Stimulated activated CD8-positive, alpha-beta memory T cell treated with anti-CD3 and anti-CD28 coated beads, Interleukin-12 subunit alpha, Interleukin-12 subunit beta, amount 100 ng/mL, for 24 hours (primary cell): ENCODE results near the gene TMCO4.
A peak's percentile ranks its signal among the peaks of the same experiment; 100 is the strongest.

ENCODE experiments used
- DNase-seq: peaks from one replicate; pipeline ENCODE4 v3.0.0-alpha.2; 2020; ENCODE audit errors: extremely low read depth

TMCO4 gene

GRCh38 chr1:19717467-19717866 lies 82.2 kb downstream of the TMCO4 start:
- no peak for DNase-seq

- DNase-seq, result peak; percentile 72
Measured at GRCh38 chr1:19715334-19716203, 84.1 kb downstream of the TMCO4 start.

- DNase-seq, result no peak
Measured at GRCh38 chr1:19712928-19713327, 86.8 kb downstream of the TMCO4 start.

GRCh38 chr1:19710825-19711611 lies 88.7 kb downstream of the TMCO4 start:
- DNase-seq, result no peak

GRCh38 chr1:19709260-19709793 lies 90.4 kb downstream of the TMCO4 start:
- no peak for DNase-seq

GRCh38 chr1:19708567-19709110 lies 91.1 kb downstream of the TMCO4 start:
- no peak for DNase-seq

GRCh38 chr1:19706136-19706535 lies 93.6 kb downstream of the TMCO4 start:
- DNase-seq, result no peak

GRCh38 chr1:19705464-19705863 lies 94.3 kb downstream of the TMCO4 start:
- DNase-seq, result no peak

- DNase-seq, result no peak
Measured at GRCh38 chr1:19704247-19705113, 95.2 kb downstream of the TMCO4 start.

- no peak for DNase-seq
Measured at GRCh38 chr1:19703280-19703679, 96.4 kb downstream of the TMCO4 start.

GRCh38 chr1:19700079-19700777 lies 99.5 kb downstream of the TMCO4 start:
- no peak for DNase-seq

- DNase-seq, result no peak
Measured at GRCh38 chr1:19698181-19698580, 101.5 kb downstream of the TMCO4 start.

- DNase-seq, result no peak
Measured at GRCh38 chr1:19696820-19697219, 102.9 kb downstream of the TMCO4 start.

GRCh38 chr1:19695772-19696171 lies 103.9 kb downstream of the TMCO4 start:
- DNase-seq, result no peak

- no peak for DNase-seq
Measured at GRCh38 chr1:19694298-19694697, 105.4 kb downstream of the TMCO4 start.

- no peak for DNase-seq
Measured at GRCh38 chr1:19690342-19690741, 109.4 kb downstream of the TMCO4 start.

- no peak for DNase-seq
Measured at GRCh38 chr1:19689856-19690255, 109.9 kb downstream of the TMCO4 start.

GRCh38 chr1:19689085-19689757 lies 110.5 kb downstream of the TMCO4 start:
- DNase-seq, result no peak

GRCh38 chr1:19688041-19688842 lies 111.5 kb downstream of the TMCO4 start:
- no peak for DNase-seq
